Left colon (tissue), 2 donors: ENCODE results near the gene GNAS-AS1. TPM values are rescaled to one million over a fixed set of nuclear protein-coding genes. Genes with fewer than 3 reads are reported as not detected.

Experiments used
- ATAC-seq: fragments of 200-7000 bp; cut with Tn5 transposase; one replicate; pipeline ENCODE4 v1.9.1; 2020; ENCODE audit warnings: mild to moderate bottlenecking, moderate library complexity
- DNase-seq, 2 donors: peaks; one replicate each; pipeline ENCODE4 v3.0.0-alpha.2; 2020
- intact Hi-C, 2 donors: fragments of 100-400 bp; cut with DNase I in 1 of 2; cut with micrococcal nuclease in 1 of 2; formaldehyde crosslinking; loops; one replicate each; pipeline versions ENCODE4 v1.11.2 to v1.14.0; 2022; cut with DNase I, micrococcal nuclease
- microRNA-seq, 2 donors: library from miRNA; unstranded; fragments of <30 nt; microRNA quantifications; one replicate each; pipeline versions ENCODE4 v1.1.0 to v1.2.0, GENCODE V29; 2020
- total RNA-seq, 2 donors: library from RNA; stranded (reverse); fragmentation: NEBNext Ultra II Directional; extraction: Animal tissue kit (Norgen Biotek cat#: 25700); gene quantifications; one replicate each; pipeline ENCODE4 v1.2.1, GENCODE V29; 2021
- donor health status: DM: no; HTN: no; CAD: no.
- donor health status: DM: yes; HTN: yes; CAD: no.

The GNAS-AS1 gene
- total RNA-seq, 2 donors from 2014 or later = 0.87 to 1.1 TPM

GRCh38 chr20:58775371-58775770 is 75.3 kb downstream of the GNAS-AS1 start:
- intact Hi-C loops = no loop called here
- ATAC-seq (no peak), DNase-seq (no peak)

GRCh38 chr20:58774667-58775263 is 75.9 kb downstream of the GNAS-AS1 start:
- DNase-seq = no peak
- ATAC-seq = no peak
- intact Hi-C loops = no loop called here

DNA sequence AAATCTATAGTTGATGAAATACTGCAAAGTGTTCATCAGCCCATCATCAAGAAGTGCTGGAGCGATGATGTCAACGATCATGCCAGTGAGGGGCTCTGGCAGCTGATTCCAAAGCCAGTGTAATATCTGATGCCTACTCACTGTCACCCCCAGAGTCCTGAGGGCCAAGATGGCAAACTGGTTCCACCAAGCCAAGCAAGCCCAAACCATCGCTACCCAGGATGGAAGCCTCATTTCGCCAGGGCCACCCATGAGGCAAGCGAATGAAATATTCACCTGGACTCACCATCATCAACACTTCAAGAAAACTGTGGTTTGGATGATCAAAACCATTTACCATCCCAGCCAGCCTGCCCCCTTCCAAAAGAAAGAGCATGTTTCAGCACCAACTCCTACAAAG is 76.5 kb downstream of the GNAS-AS1 start:
- intact Hi-C loops = no loop called here
- DNase-seq (no peak), ATAC-seq (no peak)

DNA sequence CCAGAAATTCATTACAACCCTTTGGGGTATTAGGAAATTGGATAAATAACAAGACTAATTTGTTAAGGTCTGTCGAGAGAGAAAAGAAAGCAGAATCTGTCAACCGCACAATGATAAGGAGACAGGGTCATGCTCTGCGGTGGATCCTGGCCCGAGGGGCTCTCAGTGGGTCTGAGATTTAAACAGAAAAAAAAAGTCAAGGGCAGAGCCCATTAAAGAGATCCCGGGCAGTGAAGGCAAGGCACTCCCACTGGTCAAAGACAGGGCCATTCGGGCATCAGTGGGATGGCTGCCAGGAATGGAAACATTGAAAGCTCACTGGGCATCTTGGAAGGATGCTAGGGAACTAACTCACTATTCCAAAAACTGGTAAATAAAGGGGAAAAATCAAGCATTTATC is 77.9 kb downstream of the GNAS-AS1 start:
- ATAC-seq = no peak
- intact Hi-C loops = no loop called here
- DNase-seq = no peak

Small RNA genes within 50 kb of the gene (microRNA-seq; reads per million reads assigned to microRNA genes)
- 0 reads per million in 2 donors for gene MIR298

Other genes starting within 250 kb of the GNAS-AS1 start
- 10 to 100 TPM; 39.6 to 40.7 TPM for gene STX16, start 199.6 kb downstream of the GNAS-AS1 start, total RNA-seq
- 10 to 100 TPM; 30.3 to 31.1 TPM for gene NPEPL1, start 158.1 kb downstream of the GNAS-AS1 start, total RNA-seq
- gene GNAS, start 1.8 kb upstream of the GNAS-AS1 start, total RNA-seq = 100 to 1,000 TPM; 651 to 725 TPM
- gene NELFCD, start 130.4 kb upstream of the GNAS-AS1 start, total RNA-seq = 10 to 100 TPM; 41.2 to 43.5 TPM
- 100 to 1,000 TPM; 283 to 307 TPM for gene CTSZ, start 156.4 kb upstream of the GNAS-AS1 start, total RNA-seq
- gene TUBB1, start 168.5 kb upstream of the GNAS-AS1 start, total RNA-seq = not detected
- 10 to 100 TPM; 64.2 to 79.2 TPM for gene ATP5F1E, start 181.4 kb upstream of the GNAS-AS1 start, total RNA-seq
- gene PRELID3B, start 191.9 kb upstream of the GNAS-AS1 start, total RNA-seq = 100 to 1,000 TPM; 125 to 137 TPM